GM12873 (cell line): ENCODE results near the gene TNP2.

ENCODE experiments used
- TF ChIP-seq, protein P1 (sequence below): IDR thresholded peaks from 2 replicates; pipeline ENCODE4 v1.5.1; 2012; ENCODE audit warnings: low read depth, mild to moderate bottlenecking, moderate library complexity, low read length, control low read depth; ENCODE audit not compliant: insufficient read depth; ENCODE audit errors: missing control alignments

TNP2 gene

DNA sequence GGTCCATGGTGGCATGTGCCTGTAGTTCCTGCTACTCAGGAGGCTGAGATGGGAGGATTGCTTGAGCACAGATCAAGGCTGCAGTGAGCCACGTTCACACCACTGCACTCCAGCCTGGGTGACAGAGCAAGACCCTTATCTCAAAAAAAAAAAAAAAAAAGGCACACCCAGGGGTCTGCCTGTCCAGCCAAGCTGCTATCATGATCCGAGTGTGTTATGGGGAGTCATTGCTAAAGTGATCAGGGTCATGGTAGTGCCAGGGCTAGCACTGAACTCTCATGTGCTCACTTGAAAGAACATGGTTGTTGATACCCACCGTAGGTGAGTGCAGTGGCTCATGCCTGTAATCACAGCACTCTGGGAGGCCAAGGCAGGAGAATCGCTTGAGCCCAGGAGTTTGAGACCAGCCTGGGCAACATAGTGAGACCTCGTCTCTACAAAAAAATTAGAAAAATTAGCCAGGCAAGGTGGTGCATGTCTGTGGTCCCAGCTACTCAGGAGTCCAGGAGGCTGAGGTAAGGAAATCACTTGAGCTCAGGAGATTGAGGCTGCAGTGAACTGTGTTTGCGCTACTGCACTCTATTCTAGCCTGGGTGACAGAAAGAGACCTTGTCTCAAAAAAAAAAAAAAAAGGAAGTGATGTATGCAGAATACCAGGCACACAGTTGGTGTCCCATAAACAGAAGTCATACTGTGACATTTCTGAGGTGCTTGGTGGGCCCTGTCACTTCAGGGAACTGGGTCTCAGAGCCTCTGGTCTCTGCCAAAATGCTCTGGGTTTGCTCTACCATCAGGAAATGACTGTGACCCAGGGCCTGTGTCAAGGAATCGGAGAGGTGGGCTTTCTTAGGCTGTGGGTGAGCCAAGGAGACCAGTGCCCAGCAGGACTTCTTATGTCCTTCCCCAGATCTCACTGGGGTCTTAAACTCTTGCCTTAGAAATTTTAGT lies 9.8 kb upstream of the TNP2 start:
- TF ChIP-seq, protein P1, sequence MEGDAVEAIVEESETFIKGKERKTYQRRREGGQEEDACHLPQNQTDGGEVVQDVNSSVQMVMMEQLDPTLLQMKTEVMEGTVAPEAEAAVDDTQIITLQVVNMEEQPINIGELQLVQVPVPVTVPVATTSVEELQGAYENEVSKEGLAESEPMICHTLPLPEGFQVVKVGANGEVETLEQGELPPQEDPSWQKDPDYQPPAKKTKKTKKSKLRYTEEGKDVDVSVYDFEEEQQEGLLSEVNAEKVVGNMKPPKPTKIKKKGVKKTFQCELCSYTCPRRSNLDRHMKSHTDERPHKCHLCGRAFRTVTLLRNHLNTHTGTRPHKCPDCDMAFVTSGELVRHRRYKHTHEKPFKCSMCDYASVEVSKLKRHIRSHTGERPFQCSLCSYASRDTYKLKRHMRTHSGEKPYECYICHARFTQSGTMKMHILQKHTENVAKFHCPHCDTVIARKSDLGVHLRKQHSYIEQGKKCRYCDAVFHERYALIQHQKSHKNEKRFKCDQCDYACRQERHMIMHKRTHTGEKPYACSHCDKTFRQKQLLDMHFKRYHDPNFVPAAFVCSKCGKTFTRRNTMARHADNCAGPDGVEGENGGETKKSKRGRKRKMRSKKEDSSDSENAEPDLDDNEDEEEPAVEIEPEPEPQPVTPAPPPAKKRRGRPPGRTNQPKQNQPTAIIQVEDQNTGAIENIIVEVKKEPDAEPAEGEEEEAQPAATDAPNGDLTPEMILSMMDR, result no peak

DNA sequence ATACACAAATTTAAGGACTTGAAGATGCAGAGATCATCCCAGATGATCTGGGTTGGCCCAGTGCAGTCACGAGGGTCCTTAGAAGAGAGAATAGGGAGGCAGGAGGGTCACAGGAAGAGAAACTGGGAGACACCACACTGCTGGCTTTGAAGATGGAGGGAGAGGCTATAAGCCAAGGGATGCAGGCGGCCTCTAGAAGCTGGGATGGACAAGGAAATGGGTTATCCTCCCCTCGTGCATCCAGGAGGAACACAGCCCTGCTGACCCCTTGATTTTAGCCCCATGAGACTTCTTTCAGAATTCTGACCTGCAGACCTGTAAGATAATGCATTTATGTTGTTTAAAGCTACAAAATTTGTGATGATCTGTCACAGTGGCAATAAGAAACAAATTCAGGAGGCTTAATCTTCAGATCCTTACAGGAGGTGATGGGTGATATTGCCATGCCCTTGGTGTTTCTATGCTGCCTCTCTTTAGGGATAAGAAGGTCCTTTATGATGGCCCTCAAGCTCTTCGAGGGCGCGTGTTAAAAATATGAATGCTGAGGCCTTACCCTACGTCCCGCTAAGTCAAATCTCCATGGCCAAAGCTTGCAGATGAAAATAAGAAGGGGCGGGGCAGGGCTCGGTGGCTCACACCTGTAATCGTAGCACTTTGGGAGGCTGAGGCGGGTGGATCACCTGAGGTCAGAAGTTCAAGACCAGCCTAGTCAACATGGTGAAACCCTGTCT lies 8.6 kb upstream of the TNP2 start:
- TF ChIP-seq, protein P1, result no peak

DNA sequence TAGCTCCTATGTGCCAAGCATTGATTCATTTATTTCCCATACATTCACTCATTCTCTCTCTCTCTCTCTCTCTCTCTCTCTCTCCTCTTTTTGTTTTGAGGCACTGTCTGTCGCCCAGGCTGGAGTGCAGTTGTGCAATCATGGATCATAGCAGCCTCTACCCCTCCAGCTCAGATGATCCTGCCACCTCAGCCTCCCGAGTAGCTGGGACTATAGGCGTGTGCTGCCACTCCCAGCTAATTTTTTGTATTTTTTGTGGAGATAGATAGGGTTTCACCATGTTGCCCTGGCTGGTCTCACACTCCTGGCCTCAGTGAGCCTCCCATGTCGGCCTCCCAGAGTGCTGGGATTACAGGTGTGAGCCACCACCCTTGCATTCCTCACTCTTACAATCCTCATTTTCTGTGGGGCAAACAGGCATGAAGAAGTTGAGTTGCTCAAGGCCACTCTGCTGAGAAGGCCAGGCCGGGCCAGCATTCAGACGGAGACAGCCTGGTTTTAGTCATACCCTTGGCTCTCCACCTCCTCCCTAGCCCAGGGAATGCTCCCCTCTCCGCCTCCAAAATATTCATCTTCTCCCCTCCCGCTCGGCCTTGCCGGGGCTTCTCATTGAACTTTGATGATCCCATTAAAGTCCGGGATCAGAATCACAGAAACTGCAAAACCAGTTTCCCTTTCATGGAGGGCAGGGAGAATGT lies 7.9 kb upstream of the TNP2 start:
- TF ChIP-seq, protein P1, result no peak

DNA sequence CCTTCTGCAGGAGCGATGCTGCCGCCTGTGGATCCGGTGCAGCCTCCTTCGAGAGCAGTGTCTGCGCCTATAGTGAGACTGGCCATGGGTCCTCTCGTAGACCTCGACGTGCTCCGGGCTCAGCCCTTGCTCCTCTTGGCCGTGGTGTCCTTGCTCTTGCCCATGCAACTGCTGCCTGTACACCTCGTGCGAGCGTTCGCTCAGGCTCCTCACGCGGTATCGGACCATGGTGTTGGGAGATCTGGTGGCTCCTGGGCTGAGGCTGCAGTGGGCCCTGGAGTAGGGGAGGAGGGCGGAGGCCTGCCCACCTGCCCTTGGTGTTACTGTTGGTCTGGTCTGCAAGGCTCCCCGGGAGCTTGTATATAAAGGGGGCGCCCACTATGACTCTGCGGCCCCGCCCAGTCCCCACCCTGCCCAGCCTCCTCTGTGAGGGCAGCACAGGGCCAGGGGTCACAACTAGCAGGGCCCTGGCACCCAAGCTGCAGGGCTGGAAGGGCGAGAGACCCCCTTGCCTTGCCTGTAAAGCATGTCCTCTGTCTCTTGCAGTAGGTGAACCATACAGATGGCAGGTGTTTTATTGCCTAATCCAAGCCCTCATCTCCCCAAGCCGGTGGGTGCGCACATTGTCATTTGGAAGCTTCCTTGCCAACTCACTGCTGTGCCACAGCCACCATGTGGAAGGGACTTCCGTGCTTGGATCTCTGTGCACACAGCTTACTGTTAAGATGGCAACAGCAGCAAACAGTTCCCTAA lies 7.2 kb upstream of the TNP2 start, which contains the start of gene PRM2:
Gene PRM2, minus strand, starts transcription at position 338 of the 753 bp plus-strand sequence. Its CDS starts 110 bp downstream, at position 228.
- TF ChIP-seq, protein P1, result no peak

DNA sequence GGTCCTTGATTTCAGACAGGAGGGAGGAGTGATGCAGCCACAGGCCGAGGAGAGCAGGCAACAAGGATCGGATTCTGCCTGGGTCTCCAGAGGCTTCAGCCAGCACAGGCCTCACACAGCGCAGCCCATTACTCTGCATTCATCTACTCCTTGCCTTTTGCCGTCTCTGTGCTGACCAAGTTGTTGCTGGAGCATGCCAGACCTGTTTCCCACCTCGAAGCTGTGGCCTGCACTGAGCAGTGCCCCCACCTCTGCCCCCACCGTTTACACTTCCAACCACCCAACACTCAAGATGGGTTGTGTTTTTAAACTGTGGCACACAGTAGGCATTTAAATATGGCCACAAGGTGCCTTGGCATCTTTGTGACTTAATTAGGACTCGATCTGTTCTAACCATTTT lies 5.8 kb upstream of the TNP2 start:
- TF ChIP-seq, protein P1, result no peak

DNA sequence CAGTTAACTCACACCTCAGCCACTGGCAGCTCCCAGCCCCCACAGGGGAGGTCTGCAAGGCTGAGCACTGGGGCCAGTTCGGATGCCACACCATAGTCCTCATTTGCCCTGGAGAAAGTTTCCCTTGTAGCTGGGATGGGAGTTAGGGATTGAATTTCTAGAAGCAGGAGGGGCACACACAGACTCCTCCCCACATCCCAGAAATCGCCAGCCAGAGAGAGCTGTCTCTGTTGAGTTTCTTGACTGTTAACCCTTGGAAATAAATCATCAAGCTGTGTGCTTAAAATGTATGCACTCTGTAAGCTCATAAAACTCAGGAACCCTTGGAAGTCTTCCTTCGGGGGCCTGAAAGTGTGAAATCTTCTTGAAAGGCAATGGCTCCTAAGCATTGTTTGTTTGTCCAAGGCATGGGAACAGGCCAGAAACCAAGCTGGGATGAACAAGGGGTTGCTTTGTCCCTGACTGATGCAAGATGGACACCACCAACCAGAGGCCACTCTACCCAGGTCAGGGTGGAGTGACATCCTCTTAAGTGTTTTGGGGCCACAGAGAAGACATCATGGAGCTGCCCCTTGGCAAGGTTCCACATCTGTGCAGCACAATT lies 4.7 kb upstream of the TNP2 start:
- TF ChIP-seq, protein P1, result no peak
